AG10803 (cell line): ENCODE measurements around the gene TSACC.
"Not testable (repeated sequence)": the region's sequence is repeated elsewhere in the genome, so short reads cannot be mapped to it uniquely, and the experiment has no call there.

Experiments used
- DNase-seq: peaks from one replicate; pipeline ENCODE4 v3.0.0; 2010; ENCODE audit warnings: low read depth
- H3K4me3 ChIP-seq: 2 replicates; pipeline ENCODE4 v1.5.1; 2011; ENCODE audit warnings: mild to moderate bottlenecking, low read length, control low read depth
- TF ChIP-seq, protein P1 (sequence below): conservative IDR thresholded peaks from 2 replicates; pipeline ENCODE4 v1.5.1; 2011; ENCODE audit warnings: mild to moderate bottlenecking, low read length, control low read depth, inconsistent platforms

TSACC gene

DNA sequence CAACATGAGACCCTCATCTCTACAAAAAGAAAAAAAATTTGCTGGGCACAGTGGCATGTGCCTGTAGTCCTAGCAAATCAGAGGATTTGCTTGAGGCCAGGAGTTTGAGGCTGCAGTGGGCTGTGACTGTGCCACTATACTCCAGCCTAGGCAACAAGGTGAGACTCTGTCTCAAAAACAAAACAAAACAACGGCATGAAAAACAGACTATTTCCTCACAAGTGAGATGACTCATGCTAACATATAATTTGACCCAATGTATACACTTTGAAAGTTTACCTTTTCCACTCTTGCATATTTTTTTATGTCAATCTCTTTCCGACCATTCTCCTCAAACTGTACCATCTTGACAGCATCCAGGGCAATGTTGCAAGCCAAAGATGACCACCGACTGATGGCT lies 17.8 kb upstream of the TSACC start:
- TF ChIP-seq, protein P1, sequence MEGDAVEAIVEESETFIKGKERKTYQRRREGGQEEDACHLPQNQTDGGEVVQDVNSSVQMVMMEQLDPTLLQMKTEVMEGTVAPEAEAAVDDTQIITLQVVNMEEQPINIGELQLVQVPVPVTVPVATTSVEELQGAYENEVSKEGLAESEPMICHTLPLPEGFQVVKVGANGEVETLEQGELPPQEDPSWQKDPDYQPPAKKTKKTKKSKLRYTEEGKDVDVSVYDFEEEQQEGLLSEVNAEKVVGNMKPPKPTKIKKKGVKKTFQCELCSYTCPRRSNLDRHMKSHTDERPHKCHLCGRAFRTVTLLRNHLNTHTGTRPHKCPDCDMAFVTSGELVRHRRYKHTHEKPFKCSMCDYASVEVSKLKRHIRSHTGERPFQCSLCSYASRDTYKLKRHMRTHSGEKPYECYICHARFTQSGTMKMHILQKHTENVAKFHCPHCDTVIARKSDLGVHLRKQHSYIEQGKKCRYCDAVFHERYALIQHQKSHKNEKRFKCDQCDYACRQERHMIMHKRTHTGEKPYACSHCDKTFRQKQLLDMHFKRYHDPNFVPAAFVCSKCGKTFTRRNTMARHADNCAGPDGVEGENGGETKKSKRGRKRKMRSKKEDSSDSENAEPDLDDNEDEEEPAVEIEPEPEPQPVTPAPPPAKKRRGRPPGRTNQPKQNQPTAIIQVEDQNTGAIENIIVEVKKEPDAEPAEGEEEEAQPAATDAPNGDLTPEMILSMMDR = no peak
- H3K4me3 ChIP-seq = no peak overlapping the region
- DNase-seq = no peak

DNA sequence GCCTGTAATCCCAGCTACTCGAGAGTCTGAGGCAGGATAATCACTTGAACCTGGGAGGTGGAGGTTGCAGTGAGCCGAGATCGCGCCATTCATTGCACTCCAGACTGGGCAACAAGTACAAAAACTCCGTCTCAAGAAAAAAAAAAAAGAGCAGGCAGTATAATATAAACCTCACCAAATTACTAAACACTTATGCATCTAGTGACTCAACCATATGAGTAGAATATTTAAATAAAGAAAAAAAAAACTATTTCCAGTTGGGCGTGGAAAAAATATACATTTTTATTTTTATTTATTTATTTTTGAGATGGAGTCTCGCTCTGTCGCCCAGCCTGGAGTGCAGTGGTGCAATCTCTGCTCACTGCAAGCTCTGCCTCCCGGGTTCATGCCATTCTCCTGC lies 15.1 kb upstream of the TSACC start:
- DNase-seq, H3K4me3 ChIP-seq: not testable (repeated sequence)

DNA sequence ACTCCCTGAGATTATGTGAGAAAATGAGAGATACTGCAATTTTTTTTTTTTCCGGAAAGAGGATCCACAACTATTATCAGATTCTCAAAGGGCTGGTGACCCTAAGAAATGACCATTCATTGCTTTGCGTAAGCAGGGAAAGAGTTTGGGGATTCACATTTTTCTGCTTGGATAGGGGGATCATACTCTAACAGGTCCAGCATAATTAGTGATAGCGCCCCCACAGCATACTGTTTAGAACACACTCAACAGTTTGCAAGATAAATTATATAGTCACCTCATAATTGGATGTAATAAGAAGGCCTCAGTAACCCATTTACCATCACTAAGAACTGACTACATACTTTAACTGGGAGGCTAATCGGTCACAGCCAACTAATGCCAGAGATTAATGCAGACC lies 2.1 kb upstream of the TSACC start:
- no peak for DNase-seq
- TF ChIP-seq, protein P1 = no peak
- H3K4me3 ChIP-seq = peak overlapping the region; percentile 95

DNA sequence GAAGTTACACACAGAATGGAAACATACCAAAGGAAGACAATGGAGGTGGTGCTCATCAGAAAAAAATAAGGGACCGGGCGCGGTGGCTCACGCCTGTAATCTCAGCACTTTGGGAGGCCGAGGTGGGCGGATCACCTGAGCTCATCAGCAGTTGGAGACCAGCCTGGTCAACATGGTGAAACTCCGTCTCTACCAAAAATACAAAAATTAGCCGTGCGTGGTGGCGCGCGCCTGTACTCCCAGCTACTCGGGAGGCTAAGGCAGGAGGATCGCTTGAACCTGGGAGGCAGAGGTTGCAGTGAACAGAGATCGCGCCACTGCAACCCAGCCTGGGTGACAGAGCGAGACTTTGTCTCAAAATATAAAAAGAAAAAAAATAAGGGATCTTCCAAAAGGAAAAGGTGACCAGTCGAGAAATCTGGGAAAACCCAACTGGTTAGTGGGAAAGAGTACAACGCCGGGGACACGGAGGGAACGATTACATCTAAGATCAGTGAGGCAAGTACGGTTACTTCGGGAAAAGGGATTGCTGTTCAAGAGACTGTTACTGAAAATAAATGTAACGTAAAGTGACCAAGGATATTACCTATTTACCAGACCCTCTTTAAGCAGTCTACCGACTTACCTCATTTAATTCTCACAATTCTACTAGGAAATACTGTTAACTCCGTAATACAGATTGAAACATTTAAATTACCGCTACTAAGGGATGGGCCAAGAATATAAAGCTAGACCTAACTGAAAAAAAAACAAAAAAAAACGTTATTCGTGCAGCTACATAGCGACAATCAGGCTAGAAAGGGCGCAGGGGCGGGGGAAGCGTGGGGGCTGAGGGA lies 1.1 kb upstream of the TSACC start:
- TF ChIP-seq, protein P1 = no peak
- no peak for DNase-seq
- H3K4me3 ChIP-seq = peak overlapping the region; percentile 95

DNA sequence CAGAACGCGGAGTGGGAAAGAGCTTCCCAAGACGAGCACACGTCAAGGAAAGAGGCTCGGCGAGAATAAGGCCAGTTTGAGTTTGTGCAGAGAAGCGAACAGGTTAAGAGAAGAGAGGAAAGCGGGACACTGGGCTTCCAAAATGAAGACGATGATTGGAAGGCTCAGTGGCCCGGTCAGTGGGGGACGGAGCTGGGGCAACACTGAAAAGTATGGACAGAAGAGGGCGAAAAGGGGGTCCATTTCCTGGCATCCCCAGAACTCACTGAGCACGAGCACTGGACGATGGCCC lies 492 bp upstream of the TSACC start:
- TF ChIP-seq, protein P1 = no peak
- DNase-seq = no peak

DNA sequence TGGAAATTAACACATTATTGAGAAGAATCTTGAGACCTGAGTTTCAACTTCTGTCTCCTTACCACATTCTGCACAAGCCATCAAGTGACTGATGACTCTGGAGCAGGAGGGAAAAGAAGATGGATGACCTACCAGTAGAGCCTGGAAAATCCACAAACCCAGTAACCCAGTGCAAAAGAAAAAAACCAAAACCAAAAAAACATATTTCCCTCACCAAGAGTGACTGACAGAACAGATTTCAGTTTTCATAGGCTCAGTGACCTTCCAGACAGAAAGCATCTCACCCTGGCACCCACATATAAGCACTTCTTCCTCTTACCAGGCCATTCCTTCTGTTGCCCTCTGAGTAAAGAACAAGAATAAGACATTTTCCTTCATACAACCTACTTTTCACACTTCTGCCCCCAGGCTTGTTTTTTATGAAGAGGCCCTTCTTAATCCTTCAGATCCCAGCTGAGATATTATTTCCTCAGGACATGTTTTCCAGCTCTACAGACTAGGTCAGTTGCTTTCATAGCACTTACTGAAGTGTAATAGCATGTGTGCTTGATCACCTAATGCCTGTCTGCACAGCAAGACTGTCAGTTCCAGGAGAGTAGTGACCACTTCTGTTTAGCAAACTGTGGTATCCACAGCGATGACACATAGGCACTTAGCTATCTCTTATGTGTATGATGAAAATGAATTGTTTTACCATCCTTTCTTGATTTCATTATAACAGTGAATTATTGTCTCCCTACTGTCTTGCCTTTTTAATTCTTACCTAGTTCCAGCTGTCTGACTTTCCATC lies 4.0 kb downstream of the TSACC start:
- peak; percentile 61 for DNase-seq
- no peak overlapping the region for H3K4me3 ChIP-seq
- TF ChIP-seq, protein P1 = no peak

More for the DNA sequence above, 492 bp upstream of the TSACC start:
- H3K4me3 ChIP-seq = peak overlapping the region; percentile 95

DNA sequence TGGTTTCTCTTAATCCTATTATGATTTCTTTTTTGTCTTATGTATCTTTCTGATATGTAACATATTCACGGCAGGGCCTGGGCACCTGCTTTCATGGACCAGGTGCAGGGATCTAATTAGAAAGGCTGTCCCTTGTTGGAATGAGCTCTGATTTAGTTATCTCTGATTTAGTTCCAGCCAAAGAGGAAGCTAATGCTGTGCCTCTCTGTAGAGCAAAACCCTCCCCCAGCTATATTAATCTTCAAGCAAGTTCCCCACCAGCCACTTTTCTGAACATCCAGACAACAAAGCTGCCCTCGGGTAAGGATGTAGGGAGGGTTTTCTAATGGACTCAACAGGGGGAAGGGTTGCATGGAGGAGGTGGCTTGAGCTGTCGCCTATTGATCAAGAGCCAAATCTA lies 6.1 kb downstream of the TSACC start:
- TF ChIP-seq, protein P1 = no peak
- no peak for DNase-seq
- no peak overlapping the region for H3K4me3 ChIP-seq

DNA sequence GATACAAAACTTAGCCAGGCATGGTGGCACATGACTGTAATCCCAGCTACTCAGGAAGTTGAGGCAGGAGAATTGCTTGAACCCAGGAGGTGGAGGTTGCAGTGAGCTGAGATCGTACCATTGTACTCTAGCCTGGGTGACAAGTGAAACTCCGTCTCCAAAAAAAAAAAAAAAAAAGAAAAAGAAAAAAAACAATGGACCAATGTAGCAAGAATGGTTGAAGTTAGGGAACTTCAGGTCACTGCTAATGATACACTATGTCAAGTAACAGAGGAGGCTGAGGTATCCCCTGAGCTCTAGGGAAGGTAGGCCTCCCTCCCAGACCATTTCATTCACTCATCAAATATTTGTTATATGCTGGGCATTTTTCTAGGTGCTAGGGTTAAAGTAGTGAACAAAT lies 7.7 kb downstream of the TSACC start:
- not testable (repeated sequence) for DNase-seq, H3K4me3 ChIP-seq
